K562 (cell line): ENCODE results near the gene IGFBP7. TPM values are rescaled to one million over a fixed set of nuclear protein-coding genes. Genes with fewer than 3 reads are reported as not detected.

Source experiments
- ATAC-seq: fragments of 200-7000 bp; cut with Tn5 transposase; 3 replicates; pipeline ENCODE4 v1.9.1; 2020; ENCODE audit warnings: moderate library complexity
- BruUV-seq: library from RNA; stranded (reverse); fragments of 400-500 nt; replicated peaks from 2 replicates; lab custom pipeline; 2021; lab: Mats Ljungman, UMichigan
- CTCF ChIA-PET: fragments of 300-600 bp; formaldehyde crosslinking; extraction: SDS; loops from one replicate; lab custom pipeline; 2021; ENCODE audit warnings: low intra/inter-chr PET ratio; lab: Yijun Ruan, JAX
- POLR2A ChIA-PET: fragments of 300-600, 350-650 bp; sonication (Branson Sonifier 250); formaldehyde crosslinking; extraction: SDS; loops from one replicate; lab custom pipeline; 2021; ENCODE audit warnings: antibody characterized with exemption, inconsistent platforms; lab: Yijun Ruan, JAX
- DNase-seq, 4 experiments: peaks; one replicate each; pipeline versions ENCODE4 v3.0.0 to v3.0.0-alpha.2; 2011 to 2018; ENCODE audit warnings: low spot score in 3 of 4, mixed read lengths in 3 of 4; ENCODE audit errors: extremely low read depth in 1 of 4
- FAIRE-seq: peaks from 2 replicates; lab custom pipeline; 2011; peaks lifted over from hg19 to GRCh38; lab: Jason Lieb, UNC
- H2AFZ ChIP-seq: 2 replicates; pipeline ENCODE4 v1.6.0; 2011; ENCODE audit warnings: low read depth, low read length, control low read depth, inconsistent platforms
- H3K27ac ChIP-seq: fragments of 200-600 bp; 3 replicates; pipeline ENCODE4 v1.8.0; 2011; ENCODE audit warnings: low read depth, mild to moderate bottlenecking, control low read depth, inconsistent platforms, low read length, moderate library complexity, mixed read lengths; ENCODE audit errors: extremely low read depth
- H3K27me3 ChIP-seq, 2 experiments: fragments of 300-600 bp in 1 of 2; 2 replicates in 1 of 2; 3 replicates in 1 of 2; pipeline versions ENCODE4 v1.6.0 to v1.8.0; 2011; ENCODE audit warnings: inconsistent platforms in 2 of 2, low read length in 2 of 2, mild to moderate bottlenecking in 1 of 2, mixed read lengths in 1 of 2, moderate library complexity in 1 of 2; ENCODE audit not compliant: control insufficient read depth in 2 of 2, insufficient read depth in 2 of 2
- H3K36me3 ChIP-seq: fragments of 300-600 bp; 3 replicates; pipeline ENCODE4 v1.8.0; 2011; ENCODE audit warnings: mild to moderate bottlenecking, low read length, inconsistent platforms; ENCODE audit not compliant: control insufficient read depth, insufficient read depth
- H3K4me1 ChIP-seq, 2 experiments: fragments of 200-600 bp in 1 of 2; replicated peaks in 1 of 2; 2 replicates in 1 of 2; 3 replicates in 1 of 2; pipeline versions ENCODE4 v1.5.1 to v1.8.0; 2011; ENCODE audit warnings: inconsistent platforms in 2 of 2, low read length in 2 of 2, mild to moderate bottlenecking in 1 of 2, mixed read lengths in 1 of 2, moderate library complexity in 1 of 2; ENCODE audit not compliant: control insufficient read depth in 2 of 2, insufficient read depth in 2 of 2
- H3K4me2 ChIP-seq: 2 replicates; pipeline ENCODE4 v1.6.1; 2011; ENCODE audit warnings: low read length, control low read depth, inconsistent platforms, mixed read lengths; ENCODE audit not compliant: insufficient read depth
- H3K4me3 ChIP-seq: fragments of 200-600 bp; sonication (generic), shearing (Covaris generic); 2 replicates; pipeline ENCODE4 v1.5.1; 2016; ENCODE audit warnings: control low read depth, inconsistent platforms
- H3K79me2 ChIP-seq: fragments of 200-600 bp; 3 replicates; pipeline ENCODE4 v1.8.0; 2011; ENCODE audit warnings: low read length, inconsistent platforms; ENCODE audit not compliant: control insufficient read depth, insufficient read depth
- H3K9ac ChIP-seq, 2 experiments: 2 replicates each; pipeline versions ENCODE4 v1.6.0 to v1.6.1; 2011; ENCODE audit warnings: low read depth in 2 of 2, low read length in 2 of 2, control low read depth in 1 of 2, inconsistent platforms in 1 of 2, mild to moderate bottlenecking in 1 of 2, mixed read lengths in 1 of 2; ENCODE audit not compliant: insufficient read depth in 1 of 2
- H3K9me1 ChIP-seq: one replicate; pipeline ENCODE4 v1.6.0; 2011; ENCODE audit warnings: inconsistent platforms, mild to moderate bottlenecking, low read length, moderate library complexity; ENCODE audit not compliant: control insufficient read depth, insufficient read depth
- H3K9me3 ChIP-seq: replicated peaks from 2 replicates; pipeline ENCODE4 v1.5.1; 2011; ENCODE audit warnings: low read depth, low read length, inconsistent platforms; ENCODE audit not compliant: control insufficient read depth, insufficient read depth
- H4K20me1 ChIP-seq: replicated peaks from 2 replicates; pipeline ENCODE4 v1.6.1; 2011; ENCODE audit warnings: low read length, inconsistent platforms, mixed read lengths; ENCODE audit not compliant: control insufficient read depth, insufficient read depth
- GATAD2B ChIP-seq: fragments of 450-650 bp; IDR thresholded peaks from 2 replicates; pipeline ENCODE4 v1.6.1; 2017; ENCODE audit warnings: mild to moderate bottlenecking, borderline replicate concordance
- HCFC1 ChIP-seq: IDR thresholded peaks from 2 replicates; pipeline ENCODE4 v1.6.1; 2012; ENCODE audit warnings: low read depth, low read length, improper control_type of control experiment
- NFIX ChIP-seq: fragments of 250-450 bp; sonication (Bioruptor Pico); IDR thresholded peaks from 2 replicates; pipeline ENCODE4 v1.4.0; 2020; ENCODE audit warnings: low read depth, mild to moderate bottlenecking, moderate library complexity
- SREBF2 ChIP-seq: sonication (generic); formaldehyde crosslinking; IDR thresholded peaks from 2 replicates; pipeline ENCODE4 v1.4.0; 2020; ENCODE audit warnings: mild to moderate bottlenecking, missing genetic modification reagents
- ZNF121 ChIP-seq: sonication (generic); formaldehyde crosslinking; conservative IDR thresholded peaks from 2 replicates; pipeline ENCODE4 v1.8.0; 2022; ENCODE audit warnings: missing genetic modification reagents
- ZNF134 ChIP-seq: fragments of 250-450 bp; sonication (Bioruptor Pico); conservative IDR thresholded peaks from 2 replicates; pipeline ENCODE4 v1.4.0; 2020
- ZNF408 ChIP-seq: fragments of 250-450 bp; sonication (Bioruptor Pico); IDR thresholded peaks from 2 replicates; pipeline ENCODE4 v1.4.0; 2020; ENCODE audit warnings: low read depth, mild to moderate bottlenecking, moderate library complexity
- ZNF507 ChIP-seq: conservative IDR thresholded peaks from 2 replicates; pipeline ENCODE4 v1.6.1; 2017; ENCODE audit warnings: missing genetic modification characterization, missing compliant biosample characterization
- ZNF717 ChIP-seq: fragments of 250-450 bp; sonication (Bioruptor Pico); IDR thresholded peaks from 2 replicates; pipeline ENCODE4 v1.5.0; 2021
- WGBS: fragments of 100-300 bp; shearing (Covaris generic); methylation state at CpG from one replicate; pipeline ENCODE4 v1.1.6; 2016; ENCODE audit warnings: low coverage, mixed read lengths; ENCODE audit not compliant: insufficient coverage; ENCODE audit errors: missing lambda C conversion rate; 5-methylcytosine and 5-hydroxymethylcytosine counted together
- in situ Hi-C: fragments of 300-500 bp; cut with MboI; formaldehyde crosslinking; loops from 4 replicates; pipeline ENCODE4 v1.15.0; 2018; ENCODE audit warnings: inconsistent platforms, mixed read lengths
- intact Hi-C: fragments of 100-400 bp; cut with micrococcal nuclease; formaldehyde crosslinking; loops from 2 replicates; pipeline ENCODE4 v1.14.2; 2022
- polyA plus RNA-seq, 8 experiments: library from polyadenylated mRNA; depleted of rRNA in 4 of 8; stranded (reverse) in 5 of 8; unstranded in 3 of 8; fragments of >200 nt; fragmentation: Nextera tagmentation in 2 of 8; fragmentation: Illumina TruSeq in 1 of 8; extraction: Ambion mirVana in 2 of 8; extraction: Trizol in 1 of 8; gene quantifications; 2 replicates each; pipeline versions ENCODE4 v1.2.1 to v1.2.3, GENCODE V29; 2011 to 2014; ENCODE audit warnings: inconsistent platforms in 1 of 8, missing spikeins in 1 of 8
- total RNA-seq, 7 experiments: library from RNA; depleted of rRNA in 6 of 7; stranded (reverse); fragments of >200 nt in 6 of 7; fragmentation: Illumina TruSeq in 2 of 7; extraction: Trizol in 2 of 7; gene quantifications; 2 replicates each; pipeline versions ENCODE4 v1.2.1 to v1.2.3, GENCODE V29; 2011 to 2021; ENCODE audit warnings: low replicate concordance in 1 of 7
- TF ChIP-seq, protein P1 (sequence below): fragments of 450-650 bp; IDR thresholded peaks from 2 replicates; pipeline ENCODE4 v1.6.1; 2016; ENCODE audit warnings: borderline replicate concordance
- TF ChIP-seq, protein P2 (sequence below): fragments of 250-450 bp; sonication (Bioruptor Pico); IDR thresholded peaks from 2 replicates; pipeline ENCODE4 v1.8.0; 2022; ENCODE audit warnings: moderate library complexity, mild to moderate bottlenecking, inconsistent platforms

IGFBP7 gene
- total and polyA plus RNA-seq, 9 of the 15 experiments (the other 6 are each of a cell fraction or from before 2014, with no cell fraction given) = 0.27 to 0.49 (median 0.29) TPM; not detected in 6

DNA sequence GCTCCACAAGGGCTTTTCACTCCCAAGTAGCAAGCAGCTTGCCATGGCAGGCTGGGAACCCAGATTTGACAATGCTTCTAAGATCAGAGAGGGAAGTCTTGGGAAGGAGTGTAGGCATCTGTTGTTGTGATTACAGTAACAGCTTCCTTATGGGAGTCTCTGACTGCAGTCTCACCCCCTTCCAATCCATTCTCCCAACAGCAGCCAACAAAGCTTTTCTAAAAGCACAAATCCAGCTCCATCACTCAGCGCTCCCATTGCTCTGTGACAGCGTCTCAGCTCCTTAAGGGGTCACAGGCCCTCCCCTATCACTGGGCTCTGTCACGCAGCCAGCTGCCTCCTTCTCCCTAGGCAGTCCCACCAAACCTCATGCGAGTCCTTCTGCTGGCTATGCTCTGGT is 7.1 kb downstream of the IGFBP7 start:
- in situ Hi-C loops = no loop called here
- Histone ChIP-seq H3K4me3 (no peak overlapping the region), H3K9me1 (no peaks in the 10 kb centered on the region), H3K36me3 (no peaks in the 10 kb centered on the region), H3K9me3 (no peaks in the 10 kb centered on the region), H3K27me3 (peaks cover 0 to 4% of the 10 kb centered on the region in 2 experiments; a peak in 1 of 5 replicates), H3K79me2 (no peaks in the 10 kb centered on the region), H3K27ac (no peak overlapping the region), H2AFZ (no peak overlapping the region), H4K20me1 (no peaks in the 10 kb centered on the region), H3K9ac (no peak overlapping the region), H3K4me1 (no peaks in the 10 kb centered on the region), H3K4me2 (no peak overlapping the region)
- ChIA-PET POLR2A (interaction anchor here (1.2 kb wide), 1 partner anchor 9 kb away, joined by 3 read pairs; no protein-coding TSS in a partner anchor), CTCF (no interaction called here)
- no TSS peak for BruUV-seq
- FAIRE-seq (no peak), ATAC-seq (no peak), DNase-seq (no peak)
- intact Hi-C loops = no loop called here
- TF ChIP-seq, protein P1, sequence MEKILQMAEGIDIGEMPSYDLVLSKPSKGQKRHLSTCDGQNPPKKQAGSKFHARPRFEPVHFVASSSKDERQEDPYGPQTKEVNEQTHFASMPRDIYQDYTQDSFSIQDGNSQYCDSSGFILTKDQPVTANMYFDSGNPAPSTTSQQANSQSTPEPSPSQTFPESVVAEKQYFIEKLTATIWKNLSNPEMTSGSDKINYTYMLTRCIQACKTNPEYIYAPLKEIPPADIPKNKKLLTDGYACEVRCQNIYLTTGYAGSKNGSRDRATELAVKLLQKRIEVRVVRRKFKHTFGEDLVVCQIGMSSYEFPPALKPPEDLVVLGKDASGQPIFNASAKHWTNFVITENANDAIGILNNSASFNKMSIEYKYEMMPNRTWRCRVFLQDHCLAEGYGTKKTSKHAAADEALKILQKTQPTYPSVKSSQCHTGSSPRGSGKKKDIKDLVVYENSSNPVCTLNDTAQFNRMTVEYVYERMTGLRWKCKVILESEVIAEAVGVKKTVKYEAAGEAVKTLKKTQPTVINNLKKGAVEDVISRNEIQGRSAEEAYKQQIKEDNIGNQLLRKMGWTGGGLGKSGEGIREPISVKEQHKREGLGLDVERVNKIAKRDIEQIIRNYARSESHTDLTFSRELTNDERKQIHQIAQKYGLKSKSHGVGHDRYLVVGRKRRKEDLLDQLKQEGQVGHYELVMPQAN = no peak
- TF ChIP-seq ZNF507 (tag) (no peak), ZNF408 (CRISPR knock-in tag) (no peak), HCFC1 (no peak), ZNF717 (CRISPR knock-in tag) (no peak), ZNF121 (CRISPR knock-in tag) (no peak), SREBF2 (CRISPR knock-in tag) (no peak), GATAD2B (no peak), NFIX (no peak), ZNF134 (CRISPR knock-in tag) (no peak)
- TF ChIP-seq, protein P2, sequence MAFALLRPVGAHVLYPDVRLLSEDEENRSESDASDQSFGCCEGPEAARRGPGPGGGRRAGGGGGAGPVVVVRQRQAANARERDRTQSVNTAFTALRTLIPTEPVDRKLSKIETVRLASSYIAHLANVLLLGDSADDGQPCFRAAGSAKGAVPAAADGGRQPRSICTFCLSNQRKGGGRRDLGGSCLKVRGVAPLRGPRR = no peak
- 0% methylated on average over 4 of the region's 4 CpGs for WGBS
